RKO (cell line): Measurements from ENCODE around the gene TMUB1.

Source experiments
- DNase-seq: peaks from one replicate; pipeline ENCODE4 v3.0.0-alpha.2; 2016; ENCODE audit warnings: low spot score

Gene TMUB1

DNA sequence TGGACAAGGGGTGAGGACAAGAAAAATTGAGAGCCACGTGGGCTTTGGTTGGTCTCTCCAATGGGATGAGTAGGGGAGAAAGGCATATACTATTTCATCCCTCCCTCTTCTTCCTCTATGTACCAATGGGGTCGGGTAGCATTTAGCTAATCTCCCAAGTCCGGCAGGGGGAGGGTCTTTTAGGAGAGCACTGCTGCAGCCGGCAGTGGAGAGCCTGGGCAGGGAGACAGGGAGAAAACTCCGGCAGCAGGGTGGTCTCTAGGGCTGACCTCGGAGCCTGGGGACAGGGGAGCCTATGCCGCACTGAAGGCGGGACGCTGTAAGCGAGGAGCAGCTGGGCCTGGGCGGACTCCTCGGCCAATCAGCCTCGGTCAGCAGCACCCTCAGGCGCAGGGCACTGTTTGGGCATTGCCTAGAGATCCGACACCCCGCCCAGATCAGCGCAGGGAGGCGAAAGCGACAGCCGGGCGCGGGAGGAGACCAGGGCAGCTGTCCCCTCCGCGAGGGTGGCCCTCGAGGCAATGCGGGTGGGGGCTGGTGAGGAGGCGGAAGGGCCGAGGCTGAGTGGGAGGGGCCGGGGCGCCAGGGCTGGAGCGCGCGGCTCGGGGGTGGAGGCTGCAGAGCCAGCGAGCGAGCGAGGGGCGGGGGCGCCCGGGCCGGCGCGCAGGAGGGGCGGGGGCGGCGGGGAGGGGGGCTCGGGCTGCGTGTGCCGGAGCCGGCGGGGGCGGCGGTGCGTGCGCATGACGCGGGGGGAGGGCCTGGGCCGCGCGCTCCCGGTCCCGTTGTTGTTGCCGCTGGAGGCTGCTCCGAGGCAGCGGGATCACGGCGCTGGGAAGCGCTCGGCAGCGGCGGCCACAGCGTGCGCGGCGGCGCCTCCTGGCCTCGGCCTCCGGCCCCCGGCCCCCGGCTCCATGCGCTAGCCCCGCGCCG lies 2.7 kb upstream of the TMUB1 start, which contains the start of gene AGAP3:
Gene AGAP3 (plus strand): TSS at position 785 of the 930 bp plus-strand sequence. CDS start 267 bp downstream, outside the sequence.
- peak; percentile 87 for DNase-seq

DNA sequence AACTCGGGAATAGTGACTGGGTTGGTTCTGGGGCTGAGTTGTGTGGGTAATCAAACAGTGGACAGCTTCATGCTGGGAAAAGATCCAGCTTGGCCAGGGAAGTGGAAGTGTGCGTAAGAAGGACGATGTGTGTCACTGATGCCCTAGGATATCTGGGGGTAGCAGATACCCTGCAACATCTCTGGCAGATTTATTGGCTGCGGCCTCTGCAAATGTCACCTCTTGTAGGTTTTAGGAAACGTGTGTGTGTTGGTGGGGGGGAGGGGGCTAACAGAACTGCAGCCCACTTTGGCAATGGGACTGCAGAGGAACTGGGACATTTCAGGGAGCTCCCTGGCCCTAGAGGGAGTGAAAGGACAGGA lies 2.0 kb upstream of the TMUB1 start:
- no peak for DNase-seq

DNA sequence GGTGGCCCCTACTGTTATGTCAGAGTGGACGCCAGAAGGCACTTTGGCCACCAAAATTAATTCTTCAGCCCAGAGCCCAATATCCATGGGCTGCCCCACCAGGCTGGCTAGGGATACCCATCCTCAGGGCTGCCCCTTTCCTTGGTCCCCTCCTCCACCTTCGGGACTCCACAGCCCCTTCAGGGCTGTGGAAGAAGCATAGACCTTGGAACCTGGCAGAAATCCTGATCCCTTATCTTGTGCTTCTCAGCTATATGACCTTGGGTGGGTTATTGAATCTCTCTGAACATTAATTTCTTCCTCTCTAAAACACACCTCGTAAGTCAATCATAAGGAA lies 499 bp upstream of the TMUB1 start:
- DNase-seq, result no peak

DNA sequence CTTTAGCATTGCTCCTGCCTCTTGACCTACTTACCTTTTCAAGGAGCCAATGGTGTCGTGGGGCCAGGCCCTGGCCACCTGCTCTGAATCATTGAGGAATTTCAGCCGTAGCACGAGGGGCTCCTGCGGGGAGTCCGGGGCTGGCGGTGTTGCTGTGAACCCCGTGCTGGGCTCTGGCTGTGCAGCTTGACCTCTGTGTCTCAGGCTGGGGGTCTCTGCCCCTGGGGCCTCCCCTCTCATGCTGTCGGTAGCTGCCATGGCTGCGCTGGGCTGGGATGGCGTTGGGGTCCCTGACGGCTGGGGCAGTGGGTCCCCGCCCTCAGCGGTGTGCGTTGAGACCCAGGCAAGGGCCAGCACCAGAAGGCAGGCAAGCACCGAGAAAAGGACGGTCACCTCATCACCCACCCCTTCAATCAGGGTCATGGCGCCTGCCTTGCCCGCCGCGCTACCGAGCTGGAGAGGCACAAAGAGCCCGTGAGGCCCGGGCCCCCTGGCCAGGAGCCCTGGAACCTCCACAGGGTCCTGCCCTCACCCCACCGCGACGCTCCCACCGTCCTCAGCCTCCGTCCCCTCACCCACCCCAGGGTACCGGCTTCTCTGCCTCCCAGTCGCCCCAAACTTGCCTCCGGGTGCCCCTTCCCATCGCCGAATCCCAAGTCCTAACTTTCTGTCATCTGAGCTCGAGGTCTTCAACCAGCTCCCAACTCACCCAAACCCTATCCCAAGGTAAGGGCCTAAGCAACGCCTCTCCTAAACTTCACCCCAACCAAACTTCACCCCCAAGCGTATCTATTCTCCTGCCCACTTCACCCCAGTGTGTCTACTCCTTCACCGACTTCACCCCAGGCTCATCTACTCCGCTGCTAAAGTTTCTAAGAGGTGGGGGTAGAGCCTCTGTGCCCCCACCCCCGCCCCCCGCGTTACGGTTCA lies 887 bp downstream of the TMUB1 start:
- DNase-seq, result peak; percentile 61

DNA sequence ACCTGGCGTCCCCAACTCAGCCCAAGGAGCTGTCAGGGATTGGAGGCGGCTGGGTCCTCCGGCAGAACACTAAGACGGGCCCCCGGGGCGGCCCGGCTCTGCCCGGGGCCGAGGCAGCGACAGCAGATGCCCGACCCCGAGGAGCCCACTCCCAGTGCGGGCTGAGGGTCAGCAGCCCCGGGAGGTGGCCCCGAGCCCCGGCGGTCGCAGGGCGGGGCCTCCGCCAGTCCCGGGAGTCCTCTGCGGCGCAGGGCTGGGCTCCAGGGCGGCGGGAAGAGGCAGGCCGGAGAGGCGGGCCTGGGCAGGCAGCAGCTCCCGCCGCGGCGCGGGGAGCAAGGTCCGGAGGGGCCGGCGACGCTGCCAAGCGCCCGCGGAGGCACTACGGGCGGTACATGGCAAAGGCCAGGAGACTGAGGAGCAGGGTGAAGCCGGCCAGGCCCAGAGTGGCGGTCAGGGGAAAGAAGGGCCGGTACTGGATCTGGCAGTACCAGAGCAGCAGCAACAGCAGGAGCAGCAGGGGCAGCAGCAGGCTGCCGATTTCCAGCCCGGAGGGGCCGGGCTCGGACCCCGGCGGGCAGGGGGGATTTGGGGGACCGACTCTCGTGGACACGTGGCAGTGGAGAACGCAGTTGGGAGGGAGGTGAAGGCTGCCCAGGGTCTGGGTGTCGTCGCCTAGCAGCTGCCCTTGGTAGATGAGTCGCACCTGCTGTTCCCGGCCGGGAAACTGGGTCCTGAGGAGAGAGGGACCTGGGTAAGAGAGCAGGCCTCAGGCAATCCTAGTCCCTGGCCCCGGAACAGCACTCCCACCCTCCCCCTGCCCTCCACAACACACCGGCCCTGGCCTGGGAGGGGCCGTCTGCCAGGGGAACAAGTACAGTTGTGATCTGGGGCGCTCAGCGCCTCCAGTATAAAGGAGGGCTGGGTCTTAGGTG lies 1.9 kb downstream of the TMUB1 start:
- DNase-seq, result peak; percentile 67

DNA sequence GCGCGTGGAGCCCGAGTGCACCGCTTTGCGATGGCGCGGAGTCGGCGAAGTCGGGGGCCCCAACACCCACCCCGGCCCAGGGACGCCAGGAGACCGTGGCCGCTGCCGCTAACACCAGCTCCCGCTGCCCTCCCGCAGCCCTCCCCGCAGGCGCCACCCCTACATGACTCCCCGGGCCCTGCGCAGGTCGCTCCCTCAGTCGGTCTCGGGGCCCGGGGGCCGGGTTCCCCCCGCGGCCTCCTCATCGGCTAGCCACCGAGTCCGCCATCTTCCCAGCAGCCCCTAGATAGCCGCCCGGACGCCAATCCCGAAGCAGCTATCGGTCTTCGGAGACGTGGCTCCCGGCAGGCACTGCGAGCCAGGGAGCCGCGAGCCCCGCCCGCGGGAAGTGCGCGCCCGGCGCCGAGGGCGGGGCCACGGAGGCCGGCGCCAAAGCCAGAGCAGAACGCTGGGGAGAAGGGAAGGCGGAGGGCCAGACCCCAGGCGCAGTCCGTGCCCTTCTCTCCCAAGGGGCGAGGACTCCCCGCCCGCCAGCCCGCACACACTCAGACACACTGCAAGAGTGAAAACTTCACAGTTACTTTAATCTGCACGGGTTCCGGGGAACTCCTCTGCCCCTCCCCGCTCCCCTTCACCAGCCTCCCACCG lies 2.6 kb downstream of the TMUB1 start, which contains the start of gene FASTK:
Gene FASTK (minus strand): TSS at position 288 of the 648 bp plus-strand sequence. CDS start 43 bp downstream, at position 245.
- peak; percentile 95 for DNase-seq

DNA sequence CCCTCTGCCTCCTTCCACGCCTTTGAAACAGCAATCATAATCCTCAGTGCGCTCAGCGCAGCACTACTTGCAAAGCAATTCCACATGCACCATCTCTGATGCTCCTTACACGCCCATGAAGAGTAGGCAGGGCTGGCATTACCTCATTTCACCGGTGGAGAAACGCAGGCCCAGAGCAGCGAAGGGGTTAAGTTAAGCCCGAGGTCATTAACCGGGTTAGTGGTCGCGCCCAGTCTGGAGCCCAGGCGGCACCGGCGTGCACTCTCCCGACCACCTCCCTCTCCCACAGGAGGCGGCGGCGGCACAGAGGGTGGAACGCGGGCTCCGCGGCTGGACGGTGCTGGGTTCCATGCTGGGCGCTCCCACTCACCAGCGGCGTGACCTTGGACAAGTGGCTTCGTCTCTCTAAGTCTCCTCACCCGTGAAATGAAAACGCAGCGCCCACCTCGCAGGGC lies 3.2 kb downstream of the TMUB1 start:
- peak; percentile 77 for DNase-seq

DNA sequence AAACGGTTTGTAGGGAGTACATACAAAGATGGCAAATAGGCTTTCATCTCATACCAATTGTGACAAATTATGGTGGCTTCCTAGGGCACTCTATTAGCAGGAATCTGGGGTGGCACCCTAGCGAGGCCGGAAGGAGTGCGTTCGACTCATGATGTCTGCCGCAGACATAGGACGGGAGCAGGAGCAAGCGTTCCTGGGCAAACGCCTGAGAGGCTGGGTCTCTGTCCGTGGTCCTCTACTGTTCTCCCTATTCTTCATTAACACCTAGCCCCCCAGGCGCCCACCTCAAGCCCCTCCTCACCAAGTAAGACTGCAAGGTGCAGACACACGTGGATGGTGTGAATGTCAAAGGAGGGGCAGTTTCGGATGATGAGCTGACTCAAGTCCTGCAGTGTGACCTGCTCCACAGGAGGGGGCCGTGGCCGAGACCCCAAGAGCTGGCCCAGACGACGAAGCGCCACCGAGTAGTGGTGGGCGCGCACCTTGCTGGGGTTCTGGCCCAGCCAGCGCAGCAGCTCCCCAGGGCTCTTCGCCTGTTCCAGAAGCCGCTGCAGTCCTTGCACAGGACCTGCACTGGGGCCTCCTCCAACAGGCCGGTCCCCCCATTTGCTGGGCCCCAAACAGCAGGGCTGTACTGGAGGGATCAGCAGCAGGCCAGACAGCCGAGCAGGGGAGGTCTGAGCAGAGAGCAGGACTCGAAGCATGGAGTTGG lies 3.9 kb downstream of the TMUB1 start:
- no peak for DNase-seq

DNA sequence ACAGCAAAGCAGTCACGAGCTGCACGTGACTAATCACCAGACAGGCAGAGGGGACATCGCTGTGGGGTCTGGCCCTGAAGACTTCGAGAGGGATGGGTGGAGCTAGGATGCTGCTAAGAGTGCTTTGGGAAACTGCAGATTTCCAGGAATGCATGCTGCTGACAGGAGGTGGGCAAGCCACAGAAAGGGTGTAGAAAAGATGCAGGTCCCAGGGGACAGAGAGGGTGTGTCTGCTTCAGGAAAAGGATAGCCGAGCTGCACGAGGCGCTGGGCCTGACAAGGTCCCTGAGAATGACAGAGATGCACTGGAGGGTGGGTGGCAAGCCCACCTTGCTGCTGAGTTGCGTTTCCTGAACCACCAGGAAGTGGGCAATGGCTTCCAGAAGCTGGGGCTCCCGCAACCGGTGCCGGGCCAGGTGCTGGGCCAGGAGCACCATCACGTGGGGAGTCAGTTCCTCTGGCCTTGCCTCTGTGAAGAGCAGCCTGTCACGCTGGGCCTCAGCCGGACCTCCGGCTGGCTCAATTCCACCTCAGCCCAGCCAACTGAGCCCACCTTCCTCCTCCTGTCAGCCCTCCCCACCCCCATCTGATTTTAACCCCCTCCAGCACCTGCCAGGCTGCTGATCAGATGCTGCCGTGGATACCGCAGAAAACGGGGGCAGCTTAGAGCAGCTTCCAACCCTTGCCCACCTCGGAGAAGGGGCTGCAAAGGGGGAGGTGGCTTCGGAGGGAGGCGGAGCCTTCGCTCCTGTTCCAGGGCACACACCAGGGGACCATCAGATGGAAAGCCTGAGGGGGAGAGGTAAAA lies 4.9 kb downstream of the TMUB1 start:
- peak; percentile 55 for DNase-seq

DNA sequence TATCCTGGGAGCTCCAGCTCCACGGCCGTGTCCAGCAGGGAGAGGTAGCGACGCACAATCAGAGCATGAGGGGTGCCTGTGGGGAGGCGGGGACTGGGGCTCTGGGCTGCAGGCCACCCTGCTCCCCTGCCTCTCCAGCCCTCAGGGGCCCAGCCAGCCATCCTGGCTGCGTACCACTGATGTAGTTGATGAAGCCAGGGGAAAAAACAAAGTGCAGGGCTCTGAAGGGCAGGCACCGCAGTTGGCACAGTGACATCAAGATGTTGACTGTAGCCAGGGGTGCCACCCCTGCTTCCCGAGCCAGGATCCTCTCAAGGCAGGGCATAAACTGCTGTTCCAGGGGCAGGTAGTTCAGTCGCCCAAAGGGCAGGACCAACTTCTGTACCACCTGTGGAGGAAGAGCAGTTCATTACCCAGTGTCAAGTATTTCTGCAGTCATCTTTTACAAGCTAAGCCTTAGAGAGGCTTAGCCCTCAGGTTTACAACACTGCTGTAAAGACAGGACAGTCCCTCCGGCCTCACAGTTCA lies 5.5 kb downstream of the TMUB1 start:
- DNase-seq, result no peak

DNA sequence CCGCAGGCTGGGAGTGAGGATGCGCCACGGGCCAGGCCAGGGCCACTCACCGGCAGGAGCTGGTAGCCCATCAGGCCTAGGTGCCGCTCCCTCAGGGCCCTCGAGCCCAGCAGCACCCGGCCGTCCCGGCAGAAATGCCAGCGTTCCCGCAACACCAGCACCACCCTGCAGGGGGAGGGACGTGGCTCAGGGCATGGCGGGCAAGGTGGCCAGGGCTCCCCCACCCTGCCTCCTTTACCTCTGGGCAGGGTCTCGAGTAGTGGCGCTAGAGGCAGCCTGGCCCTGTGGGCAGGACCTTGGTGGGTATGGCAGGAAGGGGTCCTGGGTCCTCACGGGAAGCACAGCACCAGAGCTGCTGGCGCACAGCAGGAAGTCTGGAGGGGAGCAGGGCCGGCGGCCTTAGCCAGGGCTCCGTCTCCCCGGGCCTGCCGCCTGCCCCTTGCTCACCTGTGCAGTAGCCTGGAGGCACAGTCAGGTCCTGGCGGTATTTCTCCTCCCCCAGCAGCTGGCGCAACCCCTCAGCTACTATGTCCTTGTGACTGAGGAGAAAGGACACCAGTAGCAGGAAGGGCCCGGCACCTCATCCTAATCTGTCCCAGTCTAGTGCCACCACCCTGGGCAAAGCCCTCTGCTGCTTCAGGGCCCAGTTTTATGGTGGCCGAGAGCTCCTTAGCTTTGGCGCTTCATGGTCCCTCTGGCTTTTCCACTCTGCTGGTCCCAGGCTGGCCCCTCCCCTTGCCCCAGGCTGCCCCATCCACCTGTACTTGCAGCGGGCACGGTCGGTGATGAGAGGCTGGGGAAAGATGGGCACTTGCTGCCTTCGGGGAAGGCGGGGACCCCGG lies 6.2 kb downstream of the TMUB1 start:
- DNase-seq, result peak; percentile 42

DNA sequence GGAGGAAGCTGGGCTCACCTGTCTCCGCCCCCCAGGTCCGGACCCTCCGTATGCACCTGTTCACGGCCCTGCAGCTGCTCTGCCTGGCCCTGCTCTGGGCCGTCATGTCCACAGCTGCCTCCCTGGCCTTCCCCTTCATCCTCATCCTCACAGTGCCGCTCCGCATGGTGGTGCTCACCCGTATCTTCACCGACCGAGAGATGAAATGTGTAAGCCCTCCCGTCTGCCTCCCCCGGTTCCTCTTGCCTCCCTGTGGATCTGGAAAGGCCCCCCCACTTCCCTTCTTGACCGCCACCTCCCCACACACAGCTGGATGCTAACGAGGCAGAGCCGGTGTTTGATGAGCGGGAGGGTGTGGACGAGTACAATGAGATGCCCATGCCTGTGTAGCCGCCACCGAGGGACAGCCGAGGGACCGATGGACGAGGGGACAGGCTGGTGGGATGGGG lies 7.3 kb downstream of the TMUB1 start:
- DNase-seq, result no peak

DNA sequence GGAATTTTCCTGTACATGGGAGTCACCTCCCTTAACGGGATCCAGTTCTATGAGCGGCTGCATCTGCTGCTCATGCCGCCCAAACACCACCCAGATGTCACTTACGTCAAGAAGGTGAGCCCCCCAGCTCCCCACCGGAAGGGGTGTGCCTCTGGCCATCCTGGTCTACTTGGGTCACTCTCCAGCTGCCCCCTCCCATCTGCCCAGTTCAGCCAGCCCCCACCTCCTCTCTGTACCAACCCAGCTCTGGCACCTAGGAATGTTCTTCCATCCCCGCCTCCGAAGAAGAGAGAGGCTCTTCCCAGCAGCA lies 7.7 kb downstream of the TMUB1 start:
- no peak for DNase-seq

DNA sequence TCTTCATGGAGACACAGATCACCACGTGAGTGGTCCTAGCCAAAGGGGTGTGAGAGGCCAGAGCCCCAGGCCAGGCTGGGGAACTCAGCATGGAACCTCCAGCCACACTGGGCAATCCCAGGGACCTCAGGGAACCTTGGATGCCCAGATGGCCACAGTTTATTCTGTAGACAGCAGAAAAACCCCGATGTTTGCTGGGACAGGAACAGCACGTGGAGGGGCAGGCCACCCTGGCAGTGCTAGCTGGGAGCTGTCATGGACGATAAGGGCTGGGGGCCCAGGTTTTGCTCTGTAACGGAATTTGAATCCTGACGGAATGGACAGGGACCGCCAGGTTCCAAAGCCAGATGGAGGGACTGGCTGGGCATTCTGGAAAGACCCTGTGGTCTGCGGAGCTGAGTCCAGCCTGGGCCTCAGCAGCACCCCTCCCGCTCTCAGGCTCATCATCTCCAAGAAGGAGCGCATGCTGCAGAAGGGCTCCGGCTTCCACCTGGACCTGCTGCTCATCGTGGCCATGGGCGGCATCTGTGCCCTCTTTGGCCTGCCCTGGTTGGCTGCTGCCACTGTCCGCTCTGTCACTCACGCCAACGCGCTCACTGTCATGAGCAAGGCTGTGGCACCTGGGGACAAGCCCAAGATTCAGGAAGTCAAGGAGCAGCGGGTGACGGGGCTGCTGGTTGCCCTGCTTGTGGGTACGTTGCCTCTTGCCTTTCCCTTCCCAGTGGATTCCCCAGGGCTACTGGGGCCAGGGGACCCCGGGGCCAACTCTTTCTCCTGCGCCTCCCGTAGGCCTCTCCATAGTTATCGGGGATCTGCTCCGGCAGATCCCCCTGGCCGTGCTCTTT lies 8.3 kb downstream of the TMUB1 start:
- no peak for DNase-seq

DNA sequence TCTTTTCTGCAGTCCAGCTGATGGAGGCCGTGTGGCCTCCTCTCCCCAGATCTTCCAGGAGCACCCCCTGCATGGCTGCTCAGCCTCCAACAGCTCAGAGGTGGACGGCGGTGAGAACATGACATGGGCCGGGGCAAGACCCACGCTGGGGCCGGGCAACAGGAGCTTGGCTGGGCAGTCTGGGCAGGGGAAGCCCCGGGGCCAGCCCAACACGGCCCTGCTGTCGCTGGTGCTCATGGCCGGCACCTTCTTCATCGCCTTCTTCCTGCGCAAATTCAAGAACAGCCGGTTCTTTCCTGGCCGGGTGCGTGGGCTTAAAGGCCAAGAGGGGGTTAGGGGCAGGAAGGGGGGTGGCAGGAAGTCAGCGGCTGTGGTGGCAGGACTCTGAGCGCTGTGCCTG lies 9.3 kb downstream of the TMUB1 start:
- DNase-seq, result no peak

DNA sequence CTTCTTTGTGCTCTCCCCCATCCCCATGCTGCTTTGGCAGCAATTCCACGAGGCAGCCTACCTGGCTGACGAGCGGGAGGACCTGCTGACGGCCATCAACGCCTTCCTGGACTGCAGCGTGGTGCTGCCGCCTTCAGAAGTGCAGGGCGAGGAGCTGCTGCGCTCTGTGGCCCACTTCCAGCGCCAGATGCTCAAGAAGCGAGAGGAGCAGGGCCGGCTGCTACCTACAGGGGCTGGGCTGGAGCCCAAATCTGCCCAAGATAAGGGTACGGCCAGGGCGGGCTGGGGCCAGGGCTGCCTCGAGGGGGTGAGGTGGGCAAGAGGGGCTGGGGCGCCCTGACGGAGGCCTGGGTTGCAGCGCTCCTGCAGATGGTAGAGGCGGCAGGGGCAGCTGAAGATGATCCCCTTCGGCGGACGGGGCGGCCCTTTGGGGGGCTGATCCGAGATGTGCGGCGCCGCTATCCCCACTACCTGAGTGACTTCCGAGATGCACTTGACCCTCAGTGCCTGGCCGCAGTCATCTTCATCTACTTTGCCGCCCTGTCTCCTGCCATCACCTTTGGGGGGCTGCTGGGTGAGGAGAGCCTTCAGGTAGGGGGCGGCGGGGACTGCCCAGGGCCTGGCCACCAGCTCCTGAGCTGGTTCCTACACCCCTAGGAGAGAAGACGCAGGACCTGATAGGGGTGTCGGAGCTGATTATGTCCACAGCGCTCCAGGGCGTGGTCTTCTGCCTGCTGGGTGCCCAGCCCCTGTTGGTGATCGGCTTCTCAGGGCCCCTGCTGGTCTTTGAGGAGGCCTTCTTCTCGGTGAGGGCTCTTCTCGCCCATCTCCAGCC lies 12.0 kb downstream of the TMUB1 start:
- no peak for DNase-seq

DNA sequence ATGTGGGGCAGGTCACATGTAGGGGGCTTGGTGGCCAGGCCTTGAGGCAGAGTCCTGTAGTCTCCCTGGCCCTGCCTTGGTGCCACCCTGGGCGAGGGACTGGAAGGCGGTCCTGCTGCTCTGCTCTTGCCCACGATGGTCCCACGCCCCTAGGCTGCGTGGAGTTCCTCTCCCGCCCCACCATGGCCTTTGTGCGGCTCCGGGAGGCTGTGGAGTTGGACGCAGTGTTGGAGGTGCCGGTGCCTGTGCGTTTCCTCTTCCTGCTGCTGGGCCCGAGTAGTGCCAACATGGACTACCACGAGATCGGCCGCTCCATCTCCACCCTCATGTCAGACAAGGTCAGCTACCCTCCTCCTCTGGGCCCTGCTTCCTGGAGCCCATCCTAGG lies 12.7 kb downstream of the TMUB1 start:
- no peak for DNase-seq
